ENCODE results near the gene NSMF.

The NSMF gene, protein sequence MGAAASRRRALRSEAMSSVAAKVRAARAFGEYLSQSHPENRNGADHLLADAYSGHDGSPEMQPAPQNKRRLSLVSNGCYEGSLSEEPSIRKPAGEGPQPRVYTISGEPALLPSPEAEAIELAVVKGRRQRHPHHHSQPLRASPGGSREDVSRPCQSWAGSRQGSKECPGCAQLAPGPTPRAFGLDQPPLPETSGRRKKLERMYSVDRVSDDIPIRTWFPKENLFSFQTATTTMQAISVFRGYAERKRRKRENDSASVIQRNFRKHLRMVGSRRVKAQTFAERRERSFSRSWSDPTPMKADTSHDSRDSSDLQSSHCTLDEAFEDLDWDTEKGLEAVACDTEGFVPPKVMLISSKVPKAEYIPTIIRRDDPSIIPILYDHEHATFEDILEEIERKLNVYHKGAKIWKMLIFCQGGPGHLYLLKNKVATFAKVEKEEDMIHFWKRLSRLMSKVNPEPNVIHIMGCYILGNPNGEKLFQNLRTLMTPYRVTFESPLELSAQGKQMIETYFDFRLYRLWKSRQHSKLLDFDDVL

DNA sequence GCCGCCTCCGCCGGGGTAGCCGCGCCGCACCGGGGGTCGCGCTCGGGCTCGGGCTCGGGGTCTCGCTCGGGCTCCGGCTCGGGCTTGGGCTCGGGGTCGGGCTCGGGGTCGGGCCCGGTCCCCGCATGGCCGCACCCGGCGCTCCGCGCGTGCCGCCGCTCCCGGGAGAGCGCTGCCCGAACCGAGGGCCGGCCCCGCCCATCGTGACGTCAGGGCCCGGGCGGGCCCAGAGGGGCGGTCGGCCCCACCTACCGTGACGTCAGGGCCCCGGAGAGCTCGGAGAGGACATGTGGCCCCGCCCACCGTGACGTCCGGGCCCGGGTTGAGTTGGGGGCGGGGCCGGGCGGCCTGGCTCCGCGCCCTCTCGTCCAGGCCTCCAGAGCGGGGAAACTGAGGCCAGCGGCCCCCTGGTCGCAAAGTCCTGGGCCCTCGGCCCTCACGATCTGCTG is at the start of gene NSMF:
NSMF (minus strand) TSS at position 183 of the 449 bp plus-strand sequence. CDS start 232 bp downstream, outside the sequence.
- peak; percentile 96 for DNase-seq

DNA sequence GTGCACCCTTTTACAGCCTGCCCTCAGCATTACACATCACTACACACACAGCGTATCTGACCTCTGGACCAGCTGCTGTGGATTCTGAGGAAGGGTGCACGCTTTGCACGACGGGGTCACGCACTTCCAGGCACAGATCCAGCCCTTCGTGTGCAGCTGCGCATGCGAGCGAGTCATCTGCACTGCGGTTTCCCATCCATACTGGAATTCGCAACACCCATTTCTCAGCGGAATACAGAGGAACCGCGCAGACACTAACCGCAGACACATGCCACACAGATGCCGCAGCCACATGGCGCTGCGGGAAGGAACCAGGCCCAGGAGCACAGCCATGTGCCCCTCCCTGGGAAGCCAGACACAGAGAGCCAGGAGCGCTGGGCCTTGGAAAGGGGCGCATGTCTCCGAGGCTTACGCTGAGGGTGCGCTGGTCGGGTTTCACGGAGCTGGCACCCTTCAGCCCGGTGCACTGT is 47.6 kb upstream of the NSMF start:
- peak; percentile 63 for DNase-seq

DNA sequence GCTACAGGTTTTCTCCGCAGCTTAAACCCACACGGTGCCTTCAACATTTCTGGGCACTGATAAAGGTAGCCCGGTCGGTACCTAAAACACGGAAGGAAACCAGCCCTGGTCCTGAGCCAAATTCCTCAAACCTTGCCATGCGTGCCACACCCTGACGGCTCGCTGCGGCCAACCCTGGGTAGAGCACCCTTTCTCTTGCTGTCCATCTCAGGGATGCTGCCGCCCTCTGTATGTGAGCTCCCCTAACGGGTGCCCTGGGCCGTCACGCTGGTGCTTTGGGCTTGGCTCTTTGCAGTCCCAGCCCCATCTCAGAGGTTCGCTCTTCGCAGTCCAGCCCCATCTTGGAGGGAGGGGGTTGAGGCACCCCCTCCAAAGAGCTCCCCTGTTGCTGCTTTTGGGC is 47.1 kb upstream of the NSMF start:
- peak; percentile 53 for DNase-seq

DNA sequence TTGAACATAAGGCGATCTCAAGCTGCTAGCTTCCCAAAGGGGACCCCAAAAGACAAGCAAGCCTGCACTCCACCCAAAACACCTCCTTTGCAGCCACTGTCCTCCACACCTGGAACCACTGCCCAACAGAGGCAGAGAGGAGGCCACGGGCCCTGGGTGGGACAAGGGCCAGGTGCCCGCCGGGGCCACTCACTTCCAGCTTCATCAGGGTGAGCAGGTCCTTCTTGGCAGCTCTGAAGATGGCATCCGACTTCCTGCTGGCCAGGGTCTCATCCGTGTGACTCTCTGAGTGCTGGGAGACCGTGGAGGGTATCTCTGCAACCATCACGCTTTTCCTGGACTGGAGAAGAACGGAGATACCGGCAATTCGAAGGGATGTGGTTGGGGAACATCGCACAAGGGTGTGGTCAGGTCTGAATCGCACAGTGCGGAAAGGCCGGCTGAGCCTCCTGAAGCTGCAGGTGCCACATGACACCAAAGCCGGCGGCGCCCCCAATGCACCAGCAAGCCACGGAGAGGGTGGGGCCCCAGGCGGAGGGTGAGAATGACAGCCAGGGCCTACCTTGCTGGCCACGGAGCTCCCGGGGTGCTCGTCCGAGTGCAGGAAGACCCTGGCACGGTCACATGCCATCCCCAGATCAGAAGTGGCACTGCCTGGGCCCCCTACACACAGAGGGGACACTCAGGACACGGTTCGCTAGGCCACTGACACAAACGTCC is 46.4 kb upstream of the NSMF start:
- no peak for DNase-seq

DNA sequence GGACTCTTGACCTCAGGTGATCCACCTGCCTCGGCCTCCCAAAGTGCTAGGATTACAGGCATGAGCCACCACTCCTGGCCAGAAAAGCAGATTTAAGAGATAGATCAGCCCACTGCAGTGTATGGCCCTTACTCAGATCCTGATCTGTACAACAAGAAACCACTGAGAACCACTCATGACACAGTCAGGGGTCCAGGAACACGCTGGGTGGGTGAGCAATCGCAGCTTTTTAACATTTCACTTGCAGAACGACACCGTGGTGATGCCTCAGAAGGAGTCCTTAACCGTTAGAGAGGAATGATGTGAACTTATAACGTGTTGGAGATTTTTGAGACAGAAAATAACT is 45.3 kb upstream of the NSMF start:
- DNase-seq, result peak; percentile 53

DNA sequence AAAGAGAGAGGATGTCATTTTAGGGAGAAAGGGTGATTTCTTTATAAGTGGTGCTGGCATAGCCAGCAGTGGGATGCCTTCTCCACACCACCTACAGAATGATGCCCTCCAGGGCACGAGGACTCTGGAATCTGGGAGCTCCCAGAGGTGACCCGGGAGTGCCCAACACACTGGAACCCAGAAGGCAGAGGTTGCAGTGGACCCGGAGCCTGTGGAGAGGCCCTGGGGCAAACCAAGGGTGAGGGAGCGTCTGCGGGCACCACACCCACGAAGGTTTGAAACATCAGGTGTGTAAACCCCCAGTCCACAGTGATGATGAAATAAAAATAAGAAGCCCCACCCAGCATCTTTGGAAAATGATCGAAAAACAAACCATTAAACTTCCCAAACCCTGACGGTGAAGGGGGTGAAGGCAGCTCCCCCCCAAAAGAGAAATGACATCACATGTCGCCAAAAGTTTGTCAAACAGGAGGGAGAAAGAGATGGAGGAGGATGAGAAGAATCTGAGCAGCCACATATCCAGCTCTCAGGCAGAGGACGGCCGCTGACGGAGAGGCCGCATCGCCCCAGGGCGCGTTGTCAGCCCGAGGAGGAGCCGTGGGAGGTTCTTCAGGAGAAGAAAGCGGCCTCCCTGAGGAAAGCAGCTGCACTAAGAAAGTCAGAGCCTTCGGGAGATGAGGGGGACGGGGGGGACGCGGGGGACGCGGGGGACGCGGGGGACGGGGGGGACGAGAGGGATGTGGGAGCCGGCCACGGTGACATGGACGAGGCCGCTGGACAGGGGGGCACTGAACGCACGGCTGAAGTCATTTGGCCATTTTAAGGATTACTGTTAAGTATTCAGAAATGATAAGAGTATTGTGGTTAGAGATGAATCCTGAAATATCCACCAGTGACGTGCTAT is 43.1 kb upstream of the NSMF start:
- DNase-seq, result peak; percentile 66

DNA sequence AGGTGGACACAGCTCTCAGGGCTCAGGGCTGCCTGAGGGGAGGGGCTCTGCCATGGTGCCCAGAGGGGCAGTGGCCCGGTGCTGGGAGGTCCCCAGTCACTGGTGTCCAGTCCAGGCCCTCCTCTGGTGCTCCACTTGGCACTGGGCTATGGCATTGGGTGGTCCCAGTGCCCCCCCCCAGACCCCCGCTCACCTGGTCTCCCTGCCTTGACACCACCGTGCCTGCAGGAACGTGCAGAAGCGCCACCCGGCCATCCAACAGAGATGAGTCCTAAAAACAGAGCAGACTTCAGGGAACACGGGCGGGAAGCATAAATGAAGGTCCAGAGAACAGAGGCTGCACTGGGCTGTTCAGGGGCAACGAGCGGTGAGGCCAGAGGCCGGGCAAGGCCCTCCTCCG is 42.3 kb upstream of the NSMF start:
- DNase-seq, result no peak

DNA sequence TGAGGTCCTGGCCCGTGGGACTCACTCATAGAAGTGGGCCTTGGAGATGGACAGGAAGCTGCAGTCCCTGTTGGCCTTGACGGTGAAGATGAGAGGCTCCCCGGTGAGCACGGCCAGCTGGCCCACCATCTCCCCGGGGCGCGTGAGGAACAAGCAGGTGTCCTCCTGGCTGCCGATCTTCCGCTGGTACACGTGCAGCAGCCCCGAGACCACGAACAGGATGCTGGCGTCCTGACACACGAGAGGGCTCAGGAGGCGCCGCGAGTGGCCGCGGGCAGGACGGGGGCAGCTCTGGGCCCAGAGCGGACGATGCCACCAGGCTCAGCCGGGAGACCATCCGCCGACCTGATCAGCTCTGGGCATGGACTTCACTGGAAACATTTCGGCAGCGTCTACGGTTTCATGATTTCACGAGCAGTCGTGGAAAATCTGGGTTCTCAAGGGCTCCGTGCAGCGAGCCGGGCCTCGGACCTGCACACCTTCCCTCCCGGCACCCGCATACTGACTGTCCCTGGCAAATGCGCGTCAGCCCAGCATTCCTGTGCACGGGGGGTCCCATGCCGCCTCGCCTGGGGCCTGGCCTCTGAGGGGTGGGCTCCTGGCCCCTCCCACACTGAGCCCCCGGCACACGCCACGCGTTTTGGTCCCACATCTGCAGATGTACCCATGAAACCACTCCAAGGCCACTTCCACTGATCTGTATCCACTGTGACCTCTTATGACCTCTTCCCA is 41.7 kb upstream of the NSMF start:
- DNase-seq, result no peak

DNA sequence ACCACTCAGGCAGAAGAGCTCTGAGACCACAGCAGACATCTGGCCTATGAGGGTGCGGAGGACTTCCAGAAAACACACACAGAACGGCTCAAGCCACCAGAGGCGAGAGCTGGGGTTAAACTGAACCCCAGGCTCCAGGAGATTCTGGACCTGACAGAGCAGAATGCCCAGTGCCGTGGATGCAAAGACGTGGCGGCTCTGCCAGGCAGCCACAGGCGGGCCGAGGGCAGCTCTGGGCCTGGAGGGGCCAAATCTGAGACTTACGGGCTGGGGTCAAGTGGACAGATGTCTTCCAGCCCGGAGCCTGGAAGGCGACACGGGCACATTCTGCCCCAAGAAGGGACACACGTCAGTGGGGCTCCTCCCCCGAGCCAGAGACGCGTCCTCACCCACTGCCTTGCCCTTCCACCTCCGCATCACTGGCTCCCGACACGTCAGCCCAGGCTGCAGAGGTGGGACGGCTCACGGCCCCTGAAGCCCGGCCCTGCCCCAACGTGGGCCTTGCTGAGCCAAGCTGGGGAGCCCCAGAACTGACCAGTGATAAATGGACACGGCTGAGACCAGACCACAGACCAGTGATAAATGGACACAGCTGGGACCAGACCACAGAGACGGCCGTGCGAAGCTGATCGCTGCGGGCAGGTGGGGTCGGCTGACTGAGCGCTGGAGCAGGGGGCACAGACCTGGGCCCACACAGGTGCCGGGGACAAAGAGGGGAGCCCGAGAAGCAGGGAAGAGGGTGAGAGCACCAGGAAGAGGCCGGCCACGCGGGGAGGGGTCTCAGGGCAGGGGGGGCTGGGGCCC is 40.9 kb upstream of the NSMF start:
- DNase-seq, result no peak

DNA sequence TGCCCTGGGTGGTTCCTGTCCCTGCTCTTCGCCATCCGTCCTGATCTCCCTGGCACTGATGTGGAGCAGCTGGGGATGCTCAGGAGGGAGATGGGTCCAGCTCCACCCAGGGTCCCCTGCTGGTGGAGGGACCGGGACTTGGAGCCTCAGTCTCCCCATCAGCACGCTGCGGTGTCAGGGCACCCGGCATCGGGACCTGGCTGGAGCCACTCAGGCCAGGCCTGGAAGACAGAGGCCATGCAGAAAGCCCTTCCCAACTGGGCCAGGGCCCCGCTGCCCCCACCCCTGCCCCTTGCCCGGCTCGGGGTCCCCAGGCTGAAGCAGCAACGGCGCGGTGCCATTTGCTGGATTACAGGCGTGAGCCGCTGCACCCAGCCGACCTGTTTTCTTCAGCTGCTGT is 40.3 kb upstream of the NSMF start:
- no peak for DNase-seq

DNA sequence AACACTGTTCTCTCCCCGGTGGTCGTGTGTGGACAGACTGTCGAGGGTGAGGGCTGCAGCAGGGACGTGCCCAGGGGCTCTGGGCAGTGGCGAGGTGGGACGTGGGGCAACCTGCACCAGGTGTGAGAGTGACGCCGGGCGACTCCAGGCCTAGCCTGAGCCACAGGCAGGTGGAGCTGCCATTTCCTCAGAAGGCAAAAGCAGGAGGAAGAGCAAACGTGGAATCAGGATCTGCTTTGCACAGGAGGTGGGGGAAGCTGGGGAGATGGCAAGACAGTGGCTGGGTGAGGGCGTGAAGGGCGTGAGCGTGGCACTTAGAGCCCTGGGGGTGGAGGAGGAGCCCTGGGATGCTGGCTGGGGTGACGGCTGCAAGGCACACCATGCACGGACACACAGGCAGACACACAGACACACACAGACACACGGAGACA is 39.6 kb upstream of the NSMF start:
- DNase-seq, result no peak

DNA sequence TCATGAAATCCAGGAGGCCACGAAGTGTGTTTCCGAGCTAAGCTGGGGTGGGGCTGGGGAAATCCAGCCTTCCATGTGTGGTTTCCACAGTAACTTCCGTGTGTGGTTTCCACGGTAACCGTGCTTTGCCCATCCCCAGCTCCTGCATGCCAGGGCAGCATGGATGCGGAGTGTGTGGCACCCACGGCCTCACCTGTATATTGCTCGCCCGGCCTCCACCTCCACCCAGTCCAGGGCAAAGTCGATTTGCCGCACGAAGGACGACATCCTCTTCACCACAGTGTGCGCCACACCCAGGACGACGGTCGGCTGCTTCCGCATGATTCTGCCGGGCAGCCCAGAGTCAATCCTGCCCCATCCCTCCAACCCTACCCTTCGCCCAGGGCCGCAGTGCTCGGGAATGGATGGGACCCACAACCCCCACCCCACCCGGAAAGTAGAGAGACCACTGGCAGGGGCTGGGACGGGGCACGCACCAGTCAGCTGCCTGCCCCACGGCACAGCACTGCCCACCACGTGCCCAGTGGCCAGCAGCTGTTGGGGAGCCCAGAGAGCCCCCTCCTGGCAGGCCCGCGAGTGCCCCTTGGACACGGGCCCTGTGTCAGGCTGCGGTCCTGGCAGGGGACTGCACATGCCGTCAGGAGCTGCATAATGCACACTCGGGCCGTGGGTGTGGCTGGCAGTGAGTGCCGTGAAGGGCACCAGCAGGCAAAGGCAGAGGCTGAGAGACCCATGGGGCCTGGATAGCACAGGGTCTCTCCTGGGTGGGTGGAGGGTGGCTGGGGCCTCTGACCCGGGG is 39.0 kb upstream of the NSMF start:
- no peak for DNase-seq

DNA sequence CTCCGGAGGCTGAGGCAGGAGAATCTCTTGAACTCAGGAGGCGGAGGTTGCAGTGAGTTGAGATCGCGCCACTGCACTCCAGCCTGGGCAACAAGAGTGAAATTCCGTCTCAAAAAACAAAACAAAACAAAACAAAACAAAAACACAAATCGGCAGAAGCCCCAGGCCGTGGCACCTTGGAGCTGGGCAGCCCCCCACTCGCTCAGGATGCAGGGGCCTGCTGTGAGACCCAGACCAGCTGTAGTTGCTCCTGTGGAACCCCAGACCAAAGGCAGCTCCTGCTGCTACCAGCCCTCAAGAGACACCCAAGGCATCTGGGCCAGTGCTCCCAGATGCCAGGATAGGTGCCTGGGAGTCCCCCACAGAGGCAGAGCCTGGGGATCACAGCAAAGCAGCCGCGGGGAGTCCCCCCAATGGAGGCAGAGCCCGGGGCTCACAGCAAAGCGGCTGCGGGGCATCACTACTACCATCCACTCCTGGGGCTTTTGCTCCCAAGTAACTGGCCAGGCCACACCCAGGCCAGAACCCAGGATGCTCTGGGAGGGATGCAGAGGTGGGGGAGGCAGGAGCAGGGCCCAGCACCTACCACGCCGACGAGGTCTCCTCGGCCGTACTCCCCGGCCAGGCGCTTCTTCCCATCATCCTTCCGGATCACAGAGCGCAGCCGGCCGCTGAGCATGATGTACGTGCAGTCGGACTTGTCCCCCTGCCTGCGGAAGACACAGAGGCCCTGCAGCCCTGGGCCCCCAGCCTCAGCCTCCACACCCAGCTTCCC is 37.7 kb upstream of the NSMF start:
- no peak for DNase-seq

DNA sequence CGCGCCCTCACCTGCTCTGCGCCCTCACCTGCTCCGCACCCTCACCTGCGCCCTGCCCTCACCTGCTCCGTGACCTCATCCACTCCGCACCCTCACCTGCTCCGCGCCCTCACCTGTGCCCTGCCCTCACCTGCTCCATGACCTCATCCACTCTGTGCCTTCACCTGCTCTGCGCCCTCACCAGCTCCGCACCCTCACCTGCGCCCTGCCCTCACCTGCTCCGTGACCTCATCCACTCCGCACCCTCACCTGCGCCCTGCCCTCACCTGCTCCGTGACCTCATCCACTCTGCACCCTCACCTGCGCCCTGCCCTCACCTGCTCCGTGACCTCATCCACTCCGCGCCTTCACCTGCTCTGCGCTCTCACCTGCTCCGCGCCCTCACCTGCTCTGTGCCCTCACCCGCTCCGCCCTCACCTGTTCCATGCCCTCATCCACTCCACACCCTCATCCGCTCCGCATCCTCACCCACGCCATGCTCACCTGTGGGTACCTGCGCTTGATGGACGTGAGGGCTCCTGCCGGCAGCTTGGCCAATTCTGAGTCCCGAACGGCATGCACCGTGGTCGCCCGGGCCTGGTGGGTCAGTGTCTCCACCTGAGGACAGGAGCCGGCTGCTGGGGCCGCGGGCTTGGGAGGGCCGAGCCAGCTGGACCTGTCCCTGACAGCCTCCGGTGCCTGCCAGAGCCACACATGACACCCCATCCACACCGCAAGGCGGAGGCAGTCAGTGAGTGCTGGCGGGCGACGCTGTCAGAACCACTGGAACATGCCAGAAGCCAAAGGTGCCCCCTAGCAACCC is 35.6 kb upstream of the NSMF start:
- peak; percentile 68 for DNase-seq

DNA sequence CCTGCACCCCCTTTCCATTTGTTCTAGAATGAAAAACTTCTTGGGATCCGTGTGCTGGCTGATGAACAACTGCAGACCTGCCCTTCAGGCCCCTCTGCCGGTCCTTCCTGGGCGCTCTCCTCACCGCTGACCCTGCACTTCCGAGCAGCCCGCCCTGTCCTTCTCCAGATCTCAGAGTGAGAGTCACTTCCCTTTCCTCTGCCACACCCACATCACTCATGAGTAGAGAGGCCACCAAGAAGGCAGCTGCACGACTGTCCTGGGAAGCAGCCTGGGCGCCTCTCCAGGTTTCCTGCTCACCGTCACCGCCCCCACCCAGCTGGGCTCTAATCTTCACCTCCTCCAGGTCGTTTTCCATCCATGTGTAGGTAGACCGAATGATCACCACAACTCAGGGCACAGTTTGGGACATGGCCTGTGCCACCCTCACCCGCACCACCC is 35.0 kb upstream of the NSMF start:
- DNase-seq, result peak; percentile 54

DNA sequence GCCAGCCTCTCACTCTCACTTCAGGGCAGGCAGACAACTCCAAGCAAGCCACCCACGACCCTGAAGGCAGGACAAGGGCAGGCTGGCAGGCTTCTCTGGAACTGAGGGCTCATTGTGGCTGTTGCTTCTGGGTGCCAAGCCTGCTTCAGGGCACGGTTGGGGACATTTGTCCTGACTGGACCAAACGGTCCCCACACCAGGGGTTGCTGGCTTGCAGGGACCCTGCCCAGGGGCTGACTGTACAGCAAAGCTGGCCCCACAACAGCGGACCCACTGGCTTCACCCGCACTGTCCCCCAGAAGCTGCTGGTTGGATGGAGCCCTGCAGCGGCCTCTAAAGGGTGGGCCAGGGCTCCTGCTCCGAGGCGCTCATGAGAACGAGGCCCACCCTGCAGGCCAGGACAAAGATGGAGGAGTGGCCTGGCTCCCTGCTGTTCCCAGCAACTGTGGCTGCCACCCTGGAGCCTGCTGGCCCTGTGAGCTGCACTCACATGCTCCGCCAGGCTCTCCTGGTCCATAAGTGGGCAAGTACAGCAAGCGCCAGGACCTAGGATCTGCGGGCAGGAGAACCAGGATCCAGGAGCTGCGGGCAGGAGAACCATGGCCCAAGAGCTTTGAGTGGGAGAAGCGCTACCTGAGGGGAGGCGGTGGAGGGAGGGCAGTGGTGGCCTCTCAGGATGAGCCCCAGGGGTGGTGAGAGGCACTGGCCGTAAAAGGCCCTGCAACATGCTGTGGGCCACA is 34.4 kb upstream of the NSMF start:
- no peak for DNase-seq

DNA sequence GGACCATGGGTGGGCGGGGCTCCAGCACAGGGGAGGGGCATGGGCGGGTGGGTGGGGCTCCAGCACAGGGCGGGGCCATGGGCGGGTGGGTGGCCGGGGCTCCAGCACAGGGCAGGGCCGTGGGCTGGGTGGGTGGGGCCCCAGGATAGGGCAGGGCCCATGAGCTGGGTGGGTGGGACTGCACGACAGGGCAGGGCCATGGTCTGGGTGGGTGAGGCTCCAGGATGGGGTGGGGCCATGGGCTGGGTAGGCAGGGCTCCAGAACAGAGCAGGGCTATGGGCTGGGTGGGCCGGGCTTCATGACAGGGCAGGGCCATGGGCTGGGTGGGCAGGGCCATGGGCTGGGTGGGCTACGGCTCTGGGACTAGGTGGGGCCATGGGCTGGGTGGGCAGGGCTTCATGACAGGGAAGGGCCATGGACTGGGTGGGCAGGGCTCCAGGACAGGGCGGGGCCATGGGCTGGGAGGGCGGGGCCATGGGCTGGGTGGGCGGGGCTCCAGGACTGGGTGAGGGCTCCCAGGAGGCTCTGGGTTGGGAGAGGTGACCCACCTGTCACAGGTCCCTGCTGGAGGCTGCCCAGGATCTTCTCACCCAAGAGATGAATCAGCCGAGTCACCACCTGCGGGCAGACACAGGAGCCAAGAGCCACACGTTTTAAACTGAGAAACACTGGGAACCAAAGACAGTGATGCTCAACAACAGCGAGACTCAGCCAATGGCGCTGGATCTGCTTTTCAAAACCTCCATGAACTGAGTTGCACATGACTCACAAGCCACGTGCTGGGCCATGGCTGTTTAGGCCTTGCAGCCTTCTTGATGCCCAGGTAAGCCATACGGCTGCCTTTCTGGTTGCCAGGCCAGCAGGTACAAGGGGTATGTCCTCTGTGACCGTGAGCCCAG is 33.6 kb upstream of the NSMF start:
- peak; percentile 47 for DNase-seq
